Loucy (cell line): ENCODE results near the gene ADARB2.

ENCODE experiments used
- H2AFZ ChIP-seq: fragments of 200-600 bp; sonication (generic); 2 replicates; pipeline ENCODE4 v1.6.0; 2016; ENCODE audit warnings: antibody characterized with exemption, mild to moderate bottlenecking, low read length, moderate library complexity
- H3F3A ChIP-seq: fragments of 200-600 bp; 2 replicates; pipeline ENCODE4 v1.6.0; 2016; ENCODE audit warnings: antibody characterized with exemption, low read depth, mild to moderate bottlenecking
- H3K27me3 ChIP-seq: fragments of 200-600 bp; sonication (generic); 2 replicates; pipeline ENCODE4 v1.6.1; 2014; ENCODE audit warnings: low read length, mild to moderate bottlenecking; ENCODE audit not compliant: insufficient read depth, poor library complexity, severe bottlenecking
- H3K36me3 ChIP-seq: fragments of 200-600 bp; sonication (generic); 2 replicates; pipeline ENCODE4 v1.6.1; 2016; ENCODE audit warnings: low read length; ENCODE audit not compliant: insufficient read depth
- H3K4me1 ChIP-seq: fragments of 200-600 bp; sonication (generic); 2 replicates; pipeline ENCODE4 v1.5.1; 2014; ENCODE audit warnings: low read length, mild to moderate bottlenecking; ENCODE audit not compliant: insufficient read depth, poor library complexity, severe bottlenecking
- H3K4me2 ChIP-seq: fragments of 200-600 bp; sonication (generic); 2 replicates; pipeline ENCODE4 v1.6.0; 2014; ENCODE audit warnings: antibody characterized with exemption, low read length, low read depth, mild to moderate bottlenecking; ENCODE audit not compliant: poor library complexity, severe bottlenecking
- H3K4me3 ChIP-seq: fragments of 200-600 bp; sonication (generic); 2 replicates; pipeline ENCODE4 v1.5.1; 2014; ENCODE audit warnings: low read length, mild to moderate bottlenecking, mixed read lengths; ENCODE audit not compliant: poor library complexity, severe bottlenecking
- H3K79me2 ChIP-seq: fragments of 200-600 bp; sonication (generic); 2 replicates; pipeline ENCODE4 v1.6.1; 2014; ENCODE audit warnings: low read length; ENCODE audit not compliant: insufficient read depth
- H3K9ac ChIP-seq: fragments of 200-600 bp; sonication (generic); 2 replicates; pipeline ENCODE4 v1.6.0; 2014; ENCODE audit warnings: mild to moderate bottlenecking, low read depth, low read length, moderate library complexity; ENCODE audit not compliant: poor library complexity, severe bottlenecking
- H3K9me2 ChIP-seq: fragments of 200-600 bp; sonication (generic); replicated peaks from 2 replicates; pipeline ENCODE4 v1.6.1; 2016; ENCODE audit warnings: low read depth, low read length, mixed read lengths
- H3K9me3 ChIP-seq: fragments of 200-600 bp; sonication (generic); 2 replicates; pipeline ENCODE4 v1.6.1; 2014; ENCODE audit warnings: mild to moderate bottlenecking, antibody characterized with exemption, low read length, low read depth; ENCODE audit not compliant: insufficient read depth
- H4K20me1 ChIP-seq: fragments of 200-600 bp; sonication (generic); 2 replicates; pipeline ENCODE4 v1.6.0; 2014; ENCODE audit warnings: antibody characterized with exemption, low read length, mild to moderate bottlenecking; ENCODE audit not compliant: insufficient read depth, poor library complexity, severe bottlenecking
- CTCF ChIP-seq: fragments of 200-600 bp; sonication (generic); conservative IDR thresholded peaks from 2 replicates; pipeline ENCODE4 v1.5.1; 2014; ENCODE audit warnings: mild to moderate bottlenecking, antibody characterized with exemption, low read length
- EZH2phosphoT487 ChIP-seq: fragments of 200-600 bp; IDR thresholded peaks from 2 replicates; pipeline ENCODE4 v1.6.1; 2018; ENCODE audit warnings: antibody characterized with exemption, mild to moderate bottlenecking, moderate library complexity, borderline replicate concordance

The ADARB2 gene

GRCh38 chr10:1434912-1435692, 302.2 kb downstream of the ADARB2 start:
- Histone ChIP-seq H3K4me3 (no peak overlapping the region), H3F3A (no peaks in the 10 kb centered on the region), H3K4me2 (no peak overlapping the region), H3K4me1 (no peaks in the 10 kb centered on the region), H3K79me2 (no peaks in the 10 kb centered on the region), H3K36me3 (no peaks in the 10 kb centered on the region), H4K20me1 (no peaks in the 10 kb centered on the region), H3K9me3 (peaks cover 8% of the 10 kb centered on the region; the same call in 1 of the 2 replicates), H3K9me2 (no peaks in the 10 kb centered on the region), H3K9ac (no peak overlapping the region), H3K27me3 (no peaks in the 10 kb centered on the region), H2AFZ (no peak overlapping the region)
- TF ChIP-seq CTCF (no peak), EZH2phosphoT487 (no peak)

GRCh38 chr10:1434202-1434601, 303.1 kb downstream of the ADARB2 start:
- Histone ChIP-seq H3K79me2 (no peaks in the 10 kb centered on the region), H3K9me2 (no peaks in the 10 kb centered on the region), H2AFZ (no peak overlapping the region), H3K4me3 (no peak overlapping the region), H3K27me3 (no peaks in the 10 kb centered on the region), H3K36me3 (no peaks in the 10 kb centered on the region), H3K4me1 (no peaks in the 10 kb centered on the region), H3F3A (no peaks in the 10 kb centered on the region), H3K9ac (no peak overlapping the region), H3K4me2 (no peak overlapping the region), H4K20me1 (no peaks in the 10 kb centered on the region), H3K9me3 (peaks cover 8% of the 10 kb centered on the region; the same call in 1 of the 2 replicates)
- no peak for TF ChIP-seq EZH2phosphoT487

- no peaks in the 10 kb centered on the region for H3F3A ChIP-seq
- H3K9ac ChIP-seq, result no peak overlapping the region
- H3K4me1 ChIP-seq, result peaks cover 4% of the 10 kb centered on the region
- no peaks in the 10 kb centered on the region for H3K79me2 ChIP-seq
- H3K4me3 ChIP-seq, result no peak overlapping the region
- H3K36me3 ChIP-seq, result no peaks in the 10 kb centered on the region
- H3K9me3 ChIP-seq, result peaks cover 8% of the 10 kb centered on the region; the same call in 1 of the 2 replicates
- TF ChIP-seq CTCF (no peak), EZH2phosphoT487 (no peak)
- no peak overlapping the region for H2AFZ ChIP-seq
- no peaks in the 10 kb centered on the region for H3K27me3 ChIP-seq
- no peaks in the 10 kb centered on the region for H3K9me2 ChIP-seq
- no peak overlapping the region for H3K4me2 ChIP-seq
- H4K20me1 ChIP-seq, result no peaks in the 10 kb centered on the region
Observed at GRCh38 chr10:1432161-1432560, 305.2 kb downstream of the ADARB2 start.
